ENCODE measurements around the gene GTF3C5.
"Not testable (repeated sequence)": the region's sequence is repeated elsewhere in the genome, so short reads cannot be mapped to it uniquely, and the experiment has no call there.

The GTF3C5 gene

DNA sequence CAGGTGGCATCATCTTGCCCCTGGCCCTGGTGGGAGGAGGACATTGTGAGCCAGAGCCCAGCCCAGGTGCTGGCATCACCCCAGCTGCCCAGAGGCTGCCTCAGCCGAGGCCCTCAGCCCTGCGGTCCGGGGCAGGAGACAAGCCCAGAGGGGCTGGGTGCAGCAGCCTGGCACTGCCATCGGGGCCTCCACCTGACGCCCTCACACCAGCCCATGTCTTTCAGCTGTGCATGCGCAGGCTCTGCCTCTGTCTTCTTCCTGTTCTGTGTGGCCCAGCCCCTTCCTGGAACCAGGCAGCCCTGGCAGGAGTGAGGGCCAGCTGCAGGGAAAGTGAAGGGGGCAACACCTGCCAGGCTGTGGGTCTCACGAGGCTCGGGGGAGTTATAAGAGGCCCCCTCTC, 26.2 kb downstream of the GTF3C5 start:
- no peak for DNase-seq

DNA sequence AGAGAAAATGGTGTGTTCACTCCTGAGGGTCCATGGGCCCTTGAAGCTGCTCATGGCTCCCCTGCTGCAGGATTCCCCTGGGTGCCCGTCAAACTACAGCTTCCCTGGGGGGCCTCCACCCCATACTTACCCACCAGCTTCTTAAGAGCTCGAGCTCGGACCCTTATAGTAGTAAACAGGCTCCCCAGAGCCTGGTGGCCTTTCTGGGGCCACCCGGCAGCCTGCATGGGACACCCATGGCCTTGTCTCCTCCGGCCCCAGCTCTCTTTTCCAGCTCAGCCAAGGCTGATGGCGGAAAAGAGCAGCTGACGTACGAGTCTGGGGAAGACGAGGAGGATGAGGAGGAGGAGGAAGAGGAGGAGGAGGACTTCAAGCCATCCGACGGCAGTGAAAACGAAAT, 26.8 kb downstream of the GTF3C5 start:
- no peak for DNase-seq

DNA sequence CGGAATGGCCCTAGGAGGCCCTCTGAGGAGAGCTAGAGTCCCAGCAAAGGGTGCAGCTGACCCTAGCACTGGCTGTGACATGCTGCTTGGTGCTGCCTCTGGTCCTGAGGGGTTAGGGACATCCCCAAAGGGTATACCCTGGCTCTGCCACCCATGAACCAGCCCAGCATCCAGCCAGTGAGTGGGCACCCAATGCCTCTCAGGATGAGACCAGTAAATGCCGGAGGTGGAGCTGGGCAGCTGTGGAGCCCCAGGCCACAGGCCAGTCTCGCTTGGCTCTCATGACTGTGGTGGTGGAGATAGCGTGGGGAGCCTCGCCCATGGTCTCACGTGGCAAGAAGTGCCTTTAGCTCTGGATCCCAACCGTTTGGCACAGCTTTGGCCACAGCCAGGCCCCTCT, 27.3 kb downstream of the GTF3C5 start:
- no peak for DNase-seq

DNA sequence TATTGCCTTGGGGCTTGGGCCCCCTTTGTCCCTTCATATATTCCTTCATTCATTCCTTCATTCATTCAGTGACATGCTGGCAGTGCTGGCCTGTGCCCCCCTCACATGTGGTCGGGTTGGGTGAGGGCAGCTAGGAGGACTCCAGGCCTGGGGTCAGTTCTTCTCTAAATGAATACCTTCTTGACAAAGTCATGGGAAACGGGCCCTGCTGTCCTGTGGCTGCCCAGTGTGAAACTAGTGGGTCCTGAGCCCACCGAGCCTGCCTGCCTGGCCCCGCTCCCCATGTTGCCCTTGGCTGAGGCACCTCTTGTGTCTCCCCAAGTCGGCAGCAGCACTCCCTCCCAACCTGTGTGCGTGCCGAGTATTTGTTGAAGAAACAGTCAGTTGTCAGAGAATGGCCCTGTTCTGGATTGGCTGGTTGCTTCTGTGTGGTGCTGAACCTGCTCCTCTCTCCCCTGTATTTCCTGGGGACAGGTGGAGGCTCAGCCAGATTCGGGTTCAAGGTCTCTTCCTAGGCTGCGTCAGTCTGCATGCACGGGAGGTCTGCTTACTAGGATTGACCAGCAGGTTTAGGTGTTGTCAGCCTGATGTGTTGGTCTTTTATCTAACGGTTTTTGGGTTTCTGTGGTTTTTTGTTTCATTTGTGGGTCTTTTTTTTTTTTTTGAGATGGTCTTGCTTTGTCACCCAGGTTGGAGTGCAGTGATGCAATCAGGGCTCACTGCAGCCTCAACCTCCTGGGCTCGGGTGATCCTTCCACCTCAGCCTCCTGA, 27.9 kb downstream of the GTF3C5 start:
- DNase-seq: no peak

DNA sequence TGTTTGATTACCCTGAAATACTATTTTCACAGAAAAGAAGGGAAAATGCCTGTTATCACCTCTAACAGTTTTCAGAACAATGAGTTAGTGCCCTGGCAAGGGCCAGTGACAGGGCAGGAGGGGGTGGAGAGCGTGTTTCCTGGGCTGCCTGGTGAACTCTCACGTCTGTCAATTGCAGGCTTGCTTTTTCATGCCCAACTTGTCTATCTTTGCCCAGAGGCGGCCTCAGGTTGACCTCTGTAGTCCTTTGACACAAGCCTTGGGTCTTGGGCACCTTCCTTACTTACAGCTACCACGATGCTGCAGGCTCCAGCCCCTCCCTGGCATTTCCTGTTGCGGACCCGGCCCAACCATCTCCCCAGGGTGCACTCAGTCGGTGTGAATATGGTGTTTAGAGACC, 28.8 kb downstream of the GTF3C5 start:
- DNase-seq: no peak

DNA sequence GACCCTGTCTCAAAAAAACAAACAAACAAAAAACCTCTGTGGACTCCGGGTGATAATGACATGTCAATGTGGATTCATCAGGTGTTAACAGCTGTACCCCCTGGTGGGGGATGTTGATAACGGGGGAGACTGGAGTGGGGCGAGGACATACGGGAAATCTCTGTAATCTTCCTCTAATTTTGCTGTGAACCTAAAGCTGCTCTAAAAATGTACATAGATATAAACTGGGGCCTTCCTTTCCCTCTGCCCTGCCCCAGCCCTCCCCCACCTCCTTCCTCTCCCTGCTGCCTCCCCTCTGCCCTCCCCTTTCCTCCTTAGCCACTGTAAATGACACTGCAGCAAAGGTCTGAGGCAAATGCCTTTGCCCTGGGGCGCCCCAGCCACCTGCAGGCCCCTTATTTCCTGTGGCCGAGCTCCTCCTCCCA, 29.6 kb downstream of the GTF3C5 start:
- no peak for DNase-seq

DNA sequence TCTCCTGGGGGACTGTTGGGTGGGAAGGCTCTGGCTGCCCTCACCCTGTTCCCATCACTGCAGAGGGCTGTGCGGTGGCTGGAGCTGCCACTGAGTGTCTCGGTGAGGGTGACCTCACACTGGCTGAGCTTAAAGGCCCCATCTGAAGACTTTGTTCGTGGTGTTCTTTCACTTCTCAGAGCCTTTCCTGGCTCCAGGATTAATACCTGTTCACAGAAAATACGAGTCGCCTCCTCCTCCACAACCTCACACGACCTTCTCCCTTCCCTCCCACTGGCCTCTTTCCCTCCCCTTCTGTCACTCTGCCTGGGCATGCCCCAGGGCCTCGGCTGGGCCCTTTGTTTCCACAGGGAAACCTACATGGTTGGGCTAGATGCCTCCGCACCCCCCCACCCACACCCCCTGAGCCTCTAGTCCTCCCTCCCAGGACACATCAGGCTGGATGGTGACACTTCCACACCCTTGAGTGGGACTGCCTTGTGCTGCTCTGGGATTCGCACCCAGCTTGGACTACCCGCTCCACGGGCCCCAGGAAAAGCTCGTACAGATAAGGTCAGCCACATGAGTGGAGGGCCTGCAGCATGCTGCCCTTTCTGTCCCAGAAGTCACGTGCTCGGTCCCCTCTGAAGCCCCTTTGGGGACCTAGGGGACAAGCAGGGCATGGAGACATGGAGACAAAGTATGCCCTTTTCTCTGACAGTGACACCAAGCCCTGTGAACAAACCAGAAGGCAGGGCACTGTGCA, 30.4 kb downstream of the GTF3C5 start:
- DNase-seq: not testable (repeated sequence)

DNA sequence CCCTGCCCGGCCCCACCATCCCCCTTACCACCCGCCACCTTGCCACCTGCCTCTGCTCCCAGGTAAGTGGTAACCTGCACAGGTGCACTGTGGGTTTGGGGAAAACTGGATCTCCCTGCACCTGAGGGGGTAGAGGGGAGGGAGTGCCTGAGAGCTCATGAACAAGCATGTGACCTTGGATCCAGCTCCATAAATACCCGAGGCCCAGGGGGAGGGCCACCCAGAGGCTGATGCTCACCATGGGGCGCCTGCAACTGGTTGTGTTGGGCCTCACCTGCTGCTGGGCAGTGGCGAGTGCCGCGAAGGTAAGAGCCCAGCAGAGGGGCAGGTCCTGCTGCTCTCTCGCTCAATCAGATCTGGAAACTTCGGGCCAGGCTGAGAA, 31.0 kb downstream of the GTF3C5 start, which contains the start of gene CEL:
Gene CEL (plus strand): TSS at position 218 of the 382 bp plus-strand sequence. CDS start 22 bp downstream, at position 240.
- not testable (repeated sequence) for DNase-seq

DNA sequence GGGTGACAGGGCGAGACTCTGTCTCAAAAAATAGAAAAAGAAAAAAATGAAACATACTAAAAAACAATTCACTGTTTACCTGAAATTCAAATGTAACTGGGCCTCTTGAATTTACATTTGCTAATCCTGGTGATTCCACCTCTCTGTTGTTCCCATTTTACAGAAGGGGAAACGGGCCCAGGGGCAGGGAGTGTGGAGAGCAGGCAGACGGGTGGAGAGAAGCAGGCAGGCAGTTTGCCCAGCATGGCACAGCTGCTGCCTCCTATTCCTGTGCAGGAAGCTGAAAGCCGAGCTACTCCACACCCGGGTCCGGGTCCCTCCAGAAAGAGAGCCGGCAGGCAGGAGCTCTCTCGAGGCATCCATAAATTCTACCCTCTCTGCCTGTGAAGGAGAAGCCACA, 31.8 kb downstream of the GTF3C5 start:
- not testable (repeated sequence) for DNase-seq

DNA sequence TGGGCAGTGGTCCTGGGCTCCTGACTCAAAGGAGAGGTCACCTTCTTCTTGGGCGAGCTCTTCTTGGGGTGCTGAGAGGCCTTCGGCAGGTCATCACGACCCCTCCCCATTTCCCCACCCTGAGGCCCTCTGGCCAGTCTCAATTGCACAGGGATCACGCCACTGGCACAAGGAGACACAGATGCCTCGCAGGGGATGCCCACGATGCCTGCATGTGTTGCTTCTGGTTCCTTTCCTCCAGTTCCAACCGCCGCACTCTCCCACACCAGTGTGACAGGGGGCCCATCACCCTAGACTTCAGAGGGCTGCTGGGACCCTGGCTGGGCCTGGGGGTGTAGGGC, 32.3 kb downstream of the GTF3C5 start:
- no peak for DNase-seq

DNA sequence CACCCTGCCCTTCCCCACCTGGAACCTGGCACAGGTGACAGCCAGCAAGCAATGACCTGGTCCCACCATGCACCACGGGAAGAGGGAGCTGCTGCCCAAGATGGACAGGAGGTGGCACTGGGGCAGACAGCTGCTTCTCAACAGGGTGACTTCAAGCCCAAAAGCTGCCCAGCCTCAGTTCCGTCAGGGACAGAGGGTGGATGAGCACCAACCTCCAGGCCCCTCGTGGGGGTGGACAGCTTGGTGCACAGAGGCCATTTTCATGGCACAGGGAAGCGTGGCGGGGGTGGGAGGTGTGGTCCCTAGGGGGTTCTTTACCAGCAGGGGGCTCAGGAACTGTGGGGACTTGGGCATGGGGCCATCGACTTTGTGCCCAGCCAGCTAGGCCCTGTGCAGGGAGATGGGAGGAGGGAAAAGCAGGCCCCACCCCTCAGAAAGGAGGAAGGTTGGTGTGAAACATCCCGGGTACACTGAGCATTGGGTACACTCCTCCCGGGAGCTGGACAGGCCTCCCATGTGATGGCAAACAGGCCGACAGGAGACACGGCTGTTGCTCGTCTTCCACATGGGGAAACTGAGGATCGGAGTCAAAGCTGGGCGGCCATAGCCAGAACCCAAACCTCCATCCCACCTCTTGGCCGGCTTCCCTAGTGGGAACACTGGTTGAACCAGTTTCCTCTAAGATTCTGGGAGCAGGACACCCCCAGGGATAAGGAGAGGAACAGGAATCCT, 32.9 kb downstream of the GTF3C5 start:
- DNase-seq: no peak

DNA sequence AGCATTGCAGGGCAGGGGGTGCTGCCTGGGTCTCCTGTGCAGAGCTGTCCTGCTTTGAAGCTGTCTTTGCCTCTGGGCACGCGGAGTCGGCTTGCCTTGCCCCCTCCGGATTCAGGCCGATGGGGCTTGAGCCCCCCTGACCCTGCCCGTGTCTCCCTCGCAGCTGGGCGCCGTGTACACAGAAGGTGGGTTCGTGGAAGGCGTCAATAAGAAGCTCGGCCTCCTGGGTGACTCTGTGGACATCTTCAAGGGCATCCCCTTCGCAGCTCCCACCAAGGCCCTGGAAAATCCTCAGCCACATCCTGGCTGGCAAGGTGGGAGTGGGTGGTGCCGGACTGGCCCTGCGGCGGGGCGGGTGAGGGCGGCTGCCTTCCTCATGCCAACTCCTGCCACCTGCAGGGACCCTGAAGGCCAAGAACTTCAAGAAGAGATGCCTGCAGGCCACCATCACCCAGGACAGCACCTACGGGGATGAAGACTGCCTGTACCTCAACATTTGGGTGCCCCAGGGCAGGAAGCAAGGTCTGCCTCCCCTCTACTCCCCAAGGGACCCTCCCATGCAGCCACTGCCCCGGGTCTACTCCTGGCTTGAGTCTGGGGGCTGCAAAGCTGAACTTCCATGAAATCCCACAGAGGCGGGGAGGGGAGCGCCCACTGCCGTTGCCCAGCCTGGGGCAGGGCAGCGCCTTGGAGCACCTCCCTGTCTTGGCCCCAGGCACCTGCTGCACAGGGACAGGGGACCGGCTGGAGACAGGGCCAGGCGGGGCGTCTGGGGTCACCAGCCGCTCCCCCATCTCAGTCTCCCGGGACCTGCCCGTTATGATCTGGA, 33.7 kb downstream of the GTF3C5 start:
- no peak for DNase-seq

DNA sequence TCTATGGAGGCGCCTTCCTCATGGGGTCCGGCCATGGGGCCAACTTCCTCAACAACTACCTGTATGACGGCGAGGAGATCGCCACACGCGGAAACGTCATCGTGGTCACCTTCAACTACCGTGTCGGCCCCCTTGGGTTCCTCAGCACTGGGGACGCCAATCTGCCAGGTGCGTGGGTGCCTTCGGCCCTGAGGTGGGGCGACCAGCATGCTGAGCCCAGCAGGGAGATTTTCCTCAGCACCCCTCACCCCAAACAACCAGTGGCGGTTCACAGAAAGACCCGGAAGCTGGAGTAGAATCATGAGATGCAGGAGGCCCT, 34.2 kb downstream of the GTF3C5 start:
- no peak for DNase-seq

DNA sequence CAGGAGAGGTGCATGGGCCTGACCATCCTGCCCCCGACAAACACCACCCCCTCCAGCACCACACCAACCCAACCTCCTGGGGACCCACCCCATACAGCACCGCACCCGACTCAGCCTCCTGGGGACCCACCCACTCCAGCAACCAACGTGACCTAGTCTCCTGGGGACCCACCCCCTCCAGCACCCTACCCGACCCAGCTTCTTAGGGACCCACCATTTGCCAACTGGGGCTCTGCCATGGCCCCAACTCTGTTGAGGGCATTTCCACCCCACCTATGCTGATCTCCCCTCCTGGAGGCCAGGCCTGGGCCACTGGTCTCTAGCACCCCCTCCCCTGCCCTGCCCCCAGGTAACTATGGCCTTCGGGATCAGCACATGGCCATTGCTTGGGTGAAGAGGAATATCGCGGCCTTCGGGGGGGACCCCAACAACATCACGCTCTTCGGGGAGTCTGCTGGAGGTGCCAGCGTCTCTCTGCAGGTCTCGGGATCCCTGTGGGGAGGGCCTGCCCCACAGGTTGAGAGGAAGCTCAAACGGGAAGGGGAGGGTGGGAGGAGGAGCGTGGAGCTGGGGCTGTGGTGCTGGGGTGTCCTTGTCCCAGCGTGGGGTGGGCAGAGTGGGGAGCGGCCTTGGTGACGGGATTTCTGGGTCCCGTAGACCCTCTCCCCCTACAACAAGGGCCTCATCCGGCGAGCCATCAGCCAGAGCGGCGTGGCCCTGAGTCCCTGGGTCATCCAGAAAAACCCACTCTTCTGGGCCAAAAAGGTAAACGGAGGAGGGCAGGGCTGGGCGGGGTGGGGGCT, 35.6 kb downstream of the GTF3C5 start:
- DNase-seq: no peak

DNA sequence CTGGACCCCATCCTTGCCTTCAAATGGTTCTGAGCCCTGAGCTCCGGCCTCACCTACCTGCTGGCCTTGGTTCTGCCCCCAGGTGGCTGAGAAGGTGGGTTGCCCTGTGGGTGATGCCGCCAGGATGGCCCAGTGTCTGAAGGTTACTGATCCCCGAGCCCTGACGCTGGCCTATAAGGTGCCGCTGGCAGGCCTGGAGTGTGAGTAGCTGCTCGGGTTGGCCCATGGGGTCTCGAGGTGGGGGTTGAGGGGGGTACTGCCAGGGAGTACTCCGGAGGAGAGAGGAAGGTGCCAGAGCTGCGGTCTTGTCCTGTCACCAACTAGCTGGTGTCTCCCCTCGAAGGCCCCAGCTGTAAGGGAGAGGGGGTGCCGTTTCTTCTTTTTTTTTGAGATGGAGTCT, 36.2 kb downstream of the GTF3C5 start:
- no peak for DNase-seq

DNA sequence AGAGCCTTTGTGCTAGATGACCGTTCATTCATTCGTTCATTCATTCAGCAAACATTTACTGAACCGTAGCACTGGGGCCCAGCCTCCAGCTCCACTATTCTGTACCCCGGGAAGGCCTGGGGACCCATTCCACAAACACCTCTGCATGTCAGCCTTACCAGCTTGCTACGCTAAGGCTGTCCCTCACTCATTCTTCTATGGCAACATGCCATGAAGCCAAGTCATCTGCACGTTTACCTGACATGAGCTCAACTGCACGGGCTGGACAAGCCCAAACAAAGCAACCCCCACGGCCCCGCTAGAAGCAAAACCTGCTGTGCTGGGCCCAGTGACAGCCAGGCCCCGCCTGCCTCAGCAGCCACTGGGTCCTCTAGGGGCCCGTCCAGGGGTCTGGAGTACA, 37.0 kb downstream of the GTF3C5 start:
- DNase-seq: no peak

DNA sequence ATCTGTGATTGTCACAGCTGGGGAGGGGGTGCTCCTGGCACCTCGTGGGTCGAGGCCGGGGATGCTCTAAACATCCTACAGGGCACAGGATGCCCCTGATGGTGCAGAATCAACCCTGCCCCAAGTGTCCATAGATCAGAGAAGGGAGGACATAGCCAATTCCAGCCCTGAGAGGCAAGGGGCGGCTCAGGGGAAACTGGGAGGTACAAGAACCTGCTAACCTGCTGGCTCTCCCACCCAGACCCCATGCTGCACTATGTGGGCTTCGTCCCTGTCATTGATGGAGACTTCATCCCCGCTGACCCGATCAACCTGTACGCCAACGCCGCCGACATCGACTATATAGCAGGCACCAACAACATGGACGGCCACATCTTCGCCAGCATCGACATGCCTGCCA, 37.6 kb downstream of the GTF3C5 start:
- not testable (repeated sequence) for DNase-seq

DNA sequence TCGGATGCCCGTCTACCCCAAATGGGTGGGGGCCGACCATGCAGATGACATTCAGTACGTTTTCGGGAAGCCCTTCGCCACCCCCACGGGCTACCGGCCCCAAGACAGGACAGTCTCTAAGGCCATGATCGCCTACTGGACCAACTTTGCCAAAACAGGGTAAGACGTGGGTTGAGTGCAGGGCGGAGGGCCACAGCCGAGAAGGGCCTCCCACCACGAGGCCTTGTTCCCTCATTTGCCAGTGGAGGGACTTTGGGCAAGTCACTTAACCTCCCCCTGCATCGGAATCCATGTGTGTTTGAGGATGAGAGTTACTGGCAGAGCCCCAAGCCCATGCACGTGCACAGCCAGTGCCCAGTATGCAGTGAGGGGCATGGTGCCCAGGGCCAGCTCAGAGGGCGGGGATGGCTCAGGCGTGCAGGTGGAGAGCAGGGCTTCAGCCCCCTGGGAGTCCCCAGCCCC, 39.7 kb downstream of the GTF3C5 start:
- DNase-seq: not testable (repeated sequence)

DNA sequence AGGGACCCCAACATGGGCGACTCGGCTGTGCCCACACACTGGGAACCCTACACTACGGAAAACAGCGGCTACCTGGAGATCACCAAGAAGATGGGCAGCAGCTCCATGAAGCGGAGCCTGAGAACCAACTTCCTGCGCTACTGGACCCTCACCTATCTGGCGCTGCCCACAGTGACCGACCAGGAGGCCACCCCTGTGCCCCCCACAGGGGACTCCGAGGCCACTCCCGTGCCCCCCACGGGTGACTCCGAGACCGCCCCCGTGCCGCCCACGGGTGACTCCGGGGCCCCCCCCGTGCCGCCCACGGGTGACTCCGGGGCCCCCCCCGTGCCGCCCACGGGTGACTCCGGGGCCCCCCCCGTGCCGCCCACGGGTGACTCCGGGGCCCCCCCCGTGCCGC, 40.2 kb downstream of the GTF3C5 start:
- not testable (repeated sequence) for DNase-seq

DNA sequence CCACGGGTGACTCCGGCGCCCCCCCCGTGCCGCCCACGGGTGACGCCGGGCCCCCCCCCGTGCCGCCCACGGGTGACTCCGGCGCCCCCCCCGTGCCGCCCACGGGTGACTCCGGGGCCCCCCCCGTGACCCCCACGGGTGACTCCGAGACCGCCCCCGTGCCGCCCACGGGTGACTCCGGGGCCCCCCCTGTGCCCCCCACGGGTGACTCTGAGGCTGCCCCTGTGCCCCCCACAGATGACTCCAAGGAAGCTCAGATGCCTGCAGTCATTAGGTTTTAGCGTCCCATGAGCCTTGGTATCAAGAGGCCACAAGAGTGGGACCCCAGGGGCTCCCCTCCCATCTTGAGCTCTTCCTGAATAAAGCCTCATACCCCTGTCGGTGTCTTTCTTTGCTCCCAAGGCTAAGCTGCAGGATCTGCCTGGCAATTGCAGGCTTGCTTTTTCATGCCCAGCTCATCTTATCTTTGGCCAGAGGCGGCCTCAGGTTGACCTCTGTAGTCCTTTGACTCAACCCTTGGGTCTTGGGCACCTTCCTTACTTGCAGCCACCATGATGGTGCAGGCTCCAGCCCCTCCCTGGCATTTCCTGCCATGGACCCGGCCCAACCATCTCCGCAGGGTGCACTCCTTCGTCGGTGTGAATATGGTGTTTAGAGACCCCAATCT, 40.8 kb downstream of the GTF3C5 start:
- no peak for DNase-seq

DNA sequence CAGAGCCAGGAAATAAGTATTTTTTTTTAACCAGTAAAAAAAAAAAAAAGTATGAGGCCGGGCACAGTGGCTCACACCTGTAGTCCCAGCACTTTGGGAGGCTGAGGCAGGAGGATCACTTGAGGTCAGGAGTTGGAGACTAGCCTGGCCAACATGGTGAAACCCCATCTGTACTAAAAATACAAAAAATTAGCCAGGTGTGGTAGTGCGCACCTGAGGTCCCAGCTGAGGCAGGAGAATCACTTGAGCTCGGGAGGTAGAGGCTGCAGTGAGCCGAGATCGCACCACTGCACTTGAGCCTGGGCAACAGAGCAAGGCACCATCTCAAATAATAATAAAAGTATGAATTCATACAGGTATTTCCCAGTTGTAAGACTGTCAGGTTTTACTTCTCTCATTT, 41.4 kb downstream of the GTF3C5 start:
- not testable (repeated sequence) for DNase-seq
